Kidney epithelial cell (primary cell): ENCODE results near the gene TNRC6C. TPM values are rescaled to one million over a fixed set of nuclear protein-coding genes. Genes with fewer than 3 reads are reported as not detected.

ENCODE experiments used
- DNase-seq: peaks from one replicate; pipeline ENCODE4 v3.0.0-alpha.2; 2010; ENCODE audit warnings: low read depth
- H3K27me3 ChIP-seq: 2 replicates; pipeline ENCODE4 v1.6.0; 2011; ENCODE audit warnings: low read length; ENCODE audit not compliant: control insufficient read depth, insufficient read depth
- H3K36me3 ChIP-seq: 2 replicates; pipeline ENCODE4 v1.5.1; 2011; ENCODE audit warnings: low read length; ENCODE audit not compliant: control insufficient read depth, insufficient read depth
- H3K4me3 ChIP-seq: 2 replicates; pipeline ENCODE4 v1.5.1; 2011; ENCODE audit warnings: low read depth, mild to moderate bottlenecking, control low read depth, low read length
- total RNA-seq: library from RNA; depleted of rRNA; stranded (reverse); fragments of >200 nt; gene quantifications from 2 replicates; pipeline ENCODE4 v1.2.3, GENCODE V29; 2015
- TF ChIP-seq, protein P1 (sequence below): IDR thresholded peaks from 2 replicates; pipeline ENCODE4 v1.5.1; 2011; ENCODE audit warnings: mild to moderate bottlenecking, moderate library complexity, low read length, control low read depth, inconsistent platforms; ENCODE audit not compliant: insufficient read depth, poor library complexity, severe bottlenecking

Gene TNRC6C
- total RNA-seq, 1 donor from 2014 or later: 5.3 TPM

DNA sequence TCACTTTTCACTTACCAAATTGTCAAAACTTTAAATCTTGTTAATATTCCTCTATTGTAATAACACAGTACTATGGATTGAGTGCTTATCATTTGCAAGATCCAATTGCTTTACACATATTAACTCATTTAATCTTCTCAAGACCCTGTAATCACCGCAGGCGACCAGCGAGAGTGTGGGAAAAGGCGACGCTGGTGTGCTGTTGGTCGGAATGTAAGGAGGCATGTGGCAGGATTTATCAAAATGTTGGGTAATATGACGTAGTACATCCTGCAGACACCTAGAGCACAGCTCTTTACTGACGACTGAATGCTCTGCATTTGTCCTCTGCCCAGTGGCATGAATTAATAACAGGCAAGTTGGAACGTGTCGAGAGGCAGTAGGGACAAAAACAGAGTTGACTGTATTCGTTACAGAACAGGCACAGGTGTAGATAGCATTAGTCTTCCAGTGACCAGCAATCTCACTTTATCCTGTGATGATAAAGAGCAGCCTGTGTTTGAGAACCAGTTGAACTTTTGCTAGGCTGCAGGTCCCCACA lies 80.3 kb downstream of the TNRC6C start:
- no peak for DNase-seq
- H3K4me3 ChIP-seq: no peak overlapping the region
- H3K27me3 ChIP-seq: no peaks in the 10 kb centered on the region
- TF ChIP-seq, protein P1, sequence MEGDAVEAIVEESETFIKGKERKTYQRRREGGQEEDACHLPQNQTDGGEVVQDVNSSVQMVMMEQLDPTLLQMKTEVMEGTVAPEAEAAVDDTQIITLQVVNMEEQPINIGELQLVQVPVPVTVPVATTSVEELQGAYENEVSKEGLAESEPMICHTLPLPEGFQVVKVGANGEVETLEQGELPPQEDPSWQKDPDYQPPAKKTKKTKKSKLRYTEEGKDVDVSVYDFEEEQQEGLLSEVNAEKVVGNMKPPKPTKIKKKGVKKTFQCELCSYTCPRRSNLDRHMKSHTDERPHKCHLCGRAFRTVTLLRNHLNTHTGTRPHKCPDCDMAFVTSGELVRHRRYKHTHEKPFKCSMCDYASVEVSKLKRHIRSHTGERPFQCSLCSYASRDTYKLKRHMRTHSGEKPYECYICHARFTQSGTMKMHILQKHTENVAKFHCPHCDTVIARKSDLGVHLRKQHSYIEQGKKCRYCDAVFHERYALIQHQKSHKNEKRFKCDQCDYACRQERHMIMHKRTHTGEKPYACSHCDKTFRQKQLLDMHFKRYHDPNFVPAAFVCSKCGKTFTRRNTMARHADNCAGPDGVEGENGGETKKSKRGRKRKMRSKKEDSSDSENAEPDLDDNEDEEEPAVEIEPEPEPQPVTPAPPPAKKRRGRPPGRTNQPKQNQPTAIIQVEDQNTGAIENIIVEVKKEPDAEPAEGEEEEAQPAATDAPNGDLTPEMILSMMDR: no peak
- no peaks in the 10 kb centered on the region for H3K36me3 ChIP-seq

- no peaks in the 10 kb centered on the region for H3K27me3 ChIP-seq
- TF ChIP-seq, protein P1: no peak
- no peak for DNase-seq
- no peaks in the 10 kb centered on the region for H3K36me3 ChIP-seq
- no peak overlapping the region for H3K4me3 ChIP-seq
These were observed 81.1 kb downstream of the TNRC6C start for GRCh38 chr17:78039581-78039980.

DNA sequence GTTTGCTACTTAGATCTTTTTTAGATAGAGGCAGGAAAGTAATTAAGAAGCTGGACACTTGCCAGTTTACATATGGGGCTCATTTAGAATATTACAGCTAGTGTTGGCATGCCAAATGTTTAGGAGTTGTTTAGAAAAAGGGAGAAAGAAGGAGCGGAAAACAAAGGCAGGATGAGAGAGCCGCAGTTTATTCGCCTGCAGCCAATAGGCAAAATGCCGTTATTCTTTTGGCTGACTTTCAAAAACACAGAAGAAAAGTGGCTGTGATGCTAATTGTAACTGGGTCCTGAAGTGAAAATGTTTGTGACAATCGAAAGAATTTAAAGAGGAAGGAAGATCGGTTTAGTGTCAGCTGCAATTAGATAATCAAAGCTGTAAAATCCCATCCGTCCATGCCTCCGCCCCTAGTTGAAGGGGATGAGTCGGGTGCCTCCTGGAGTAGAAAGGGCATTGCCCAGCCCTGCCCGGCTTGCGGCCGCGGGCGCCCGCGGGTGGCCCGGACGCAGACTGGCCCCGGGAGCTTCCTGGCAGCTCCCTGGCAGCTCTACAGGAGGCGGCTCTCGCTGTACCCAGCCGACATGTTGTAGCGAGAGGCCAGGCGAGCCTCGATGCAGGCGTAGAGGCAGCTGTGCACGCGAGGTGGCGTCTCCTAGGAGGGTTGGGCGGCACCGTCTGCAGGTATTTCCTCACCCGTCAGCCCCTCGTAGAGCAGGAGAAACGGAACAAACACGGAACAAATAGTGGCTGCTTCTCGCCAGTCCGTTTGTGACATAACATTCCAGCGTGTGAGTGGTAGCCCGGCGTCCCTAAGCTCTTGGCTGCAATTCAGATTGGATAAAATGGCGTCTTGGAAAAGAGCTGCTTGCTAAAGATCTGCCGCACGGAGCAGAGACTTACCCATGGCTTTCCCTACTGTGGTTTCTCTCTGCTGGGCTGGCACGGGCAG lies 82.2 kb downstream of the TNRC6C start:
- Histone ChIP-seq H3K27me3 (no peaks in the 10 kb centered on the region), H3K36me3 (no peaks in the 10 kb centered on the region), H3K4me3 (peak overlapping the region; percentile 44)
- DNase-seq: no peak
- TF ChIP-seq, protein P1: no peak

DNA sequence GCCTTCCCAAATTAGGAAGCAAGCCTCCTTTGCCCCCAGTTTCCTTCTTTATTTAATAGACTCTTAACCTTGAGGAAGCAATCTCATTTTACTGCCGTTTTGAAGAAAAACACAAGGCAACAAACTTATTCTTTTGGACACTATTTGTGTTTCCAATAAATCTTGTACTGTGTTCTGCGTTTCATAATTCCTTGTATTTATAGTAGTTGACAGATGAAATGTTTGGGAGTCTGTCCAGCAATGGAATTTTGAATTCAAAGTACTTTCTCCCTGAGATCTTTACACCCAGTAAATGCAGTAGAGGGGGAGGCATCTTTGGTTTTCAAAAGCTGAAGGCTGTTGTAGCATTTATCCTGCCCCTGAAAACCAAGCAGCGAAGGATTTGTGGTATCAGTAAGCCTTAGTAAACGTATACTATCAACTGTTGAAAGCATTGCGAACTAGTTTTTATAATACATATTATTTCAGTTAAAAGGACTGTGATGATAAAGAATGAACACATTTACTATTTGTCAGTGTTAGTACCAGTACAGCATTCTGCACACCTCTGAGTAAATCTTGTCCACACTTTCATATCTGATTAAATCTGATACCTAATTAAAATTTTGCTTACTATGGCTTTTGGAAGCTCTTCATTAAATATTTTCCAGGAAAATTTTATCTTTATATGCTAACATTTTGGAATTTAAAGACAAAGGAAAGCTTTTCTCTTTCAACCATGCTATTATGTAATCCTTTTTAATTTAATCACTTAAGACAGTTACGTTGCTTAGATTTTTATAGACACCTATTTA lies 83.1 kb downstream of the TNRC6C start:
- no peaks in the 10 kb centered on the region for H3K36me3 ChIP-seq
- TF ChIP-seq, protein P1: no peak
- DNase-seq: no peak
- H3K4me3 ChIP-seq: peak overlapping the region; percentile 44
- H3K27me3 ChIP-seq: no peaks in the 10 kb centered on the region

GRCh38 chr17:78042542-78042941 lies 84.0 kb downstream of the TNRC6C start:
- Histone ChIP-seq H3K4me3 (no peak overlapping the region), H3K36me3 (no peaks in the 10 kb centered on the region), H3K27me3 (no peaks in the 10 kb centered on the region)
- no peak for DNase-seq
- TF ChIP-seq, protein P1: no peak
